Neural cell (in vitro differentiated cells): Measurements from ENCODE around the gene CCN2. TPM values are rescaled to one million over a fixed set of nuclear protein-coding genes. Genes with fewer than 3 reads are reported as not detected.
A peak's percentile ranks its signal among the peaks of the same experiment; 100 is the strongest.

Experiments used
- H2AFZ ChIP-seq: fragments of 200-600, 300-800 bp; sonication (generic), shearing (Covaris generic); 2 replicates; pipeline ENCODE4 v1.6.0; 2014; ENCODE audit warnings: low read depth, mild to moderate bottlenecking, antibody characterized with exemption, low read length, moderate library complexity
- H3F3A ChIP-seq: fragments of 200-600 bp; shearing (Covaris generic); 2 replicates; pipeline ENCODE4 v1.6.1; 2016; ENCODE audit warnings: mild to moderate bottlenecking, moderate library complexity, mixed read lengths, antibody characterized with exemption, low read length; ENCODE audit not compliant: insufficient read depth, poor library complexity, severe bottlenecking
- H3K27ac ChIP-seq: fragments of 200-600, 300-800 bp; sonication (generic), shearing (Covaris generic); 2 replicates; pipeline ENCODE4 v1.5.1; 2014; ENCODE audit warnings: mild to moderate bottlenecking, low read length, moderate library complexity
- H3K27me3 ChIP-seq: fragments of 300-800, 200-600 bp; sonication (generic), shearing (Covaris generic); 2 replicates; pipeline ENCODE4 v1.6.0; 2014; ENCODE audit warnings: mild to moderate bottlenecking, low read depth, low read length, moderate library complexity; ENCODE audit not compliant: insufficient read depth
- H3K36me3 ChIP-seq: fragments of 300-800, 200-600 bp; sonication (generic), shearing (Covaris generic); 2 replicates; pipeline ENCODE4 v1.5.1; 2014; ENCODE audit warnings: mild to moderate bottlenecking, antibody characterized with exemption, low read length, moderate library complexity; ENCODE audit not compliant: insufficient read depth
- H3K4me2 ChIP-seq: fragments of 300-800, 200-600 bp; sonication (generic), shearing (Covaris generic); 2 replicates; pipeline ENCODE4 v1.6.0; 2014; ENCODE audit warnings: mild to moderate bottlenecking, low read length
- H3K4me3 ChIP-seq: fragments of 300-800, 200-600 bp; sonication (generic), shearing (Covaris generic); 2 replicates; pipeline ENCODE4 v1.5.1; 2014; ENCODE audit warnings: mild to moderate bottlenecking, low read length, moderate library complexity
- H3K79me2 ChIP-seq: fragments of 200-600 bp; shearing (Covaris generic); replicated peaks from 2 replicates; pipeline ENCODE4 v1.6.0; 2014; ENCODE audit warnings: mild to moderate bottlenecking, low read length, moderate library complexity; ENCODE audit not compliant: insufficient read depth
- H3K9ac ChIP-seq: fragments of 300-800, 200-600 bp; sonication (generic), shearing (Covaris generic); 2 replicates; pipeline ENCODE4 v1.6.1; 2016; ENCODE audit warnings: mild to moderate bottlenecking, low read length, mixed read lengths
- H3K9me2 ChIP-seq: fragments of 200-600 bp; shearing (Covaris generic); 2 replicates; pipeline ENCODE4 v1.6.1; 2016; ENCODE audit warnings: mild to moderate bottlenecking, low read length, mixed read lengths; ENCODE audit not compliant: insufficient read depth
- H3K9me3 ChIP-seq: fragments of 200-600, 300-800 bp; sonication (generic), shearing (Covaris generic); 2 replicates; pipeline ENCODE4 v1.6.1; 2016; ENCODE audit warnings: mild to moderate bottlenecking, mixed run types, low read length, moderate library complexity, mixed read lengths
- H4K20me1 ChIP-seq: fragments of 200-600 bp; shearing (Covaris generic); 2 replicates; pipeline ENCODE4 v1.6.1; 2016; ENCODE audit warnings: mild to moderate bottlenecking, mixed run types; ENCODE audit not compliant: insufficient read depth
- CTCF ChIP-seq: fragments of 450-650 bp; IDR thresholded peaks from 2 replicates; pipeline ENCODE4 v1.5.1; 2014; ENCODE audit warnings: antibody characterized with exemption, mild to moderate bottlenecking, moderate library complexity; ENCODE audit not compliant: poor library complexity, severe bottlenecking
- EP300 ChIP-seq: fragments of 450-650 bp; conservative IDR thresholded peaks from 2 replicates; pipeline ENCODE4 v1.6.1; 2014; ENCODE audit warnings: antibody characterized with exemption, mild to moderate bottlenecking, moderate library complexity; ENCODE audit not compliant: poor library complexity, severe bottlenecking
- EZH2 ChIP-seq: fragments of 200-600, 300-800 bp; shearing (Covaris generic), sonication (generic); IDR thresholded peaks from 2 replicates; pipeline ENCODE4 v1.6.1; 2014; ENCODE audit warnings: antibody characterized with exemption, low read length, borderline replicate concordance, mild to moderate bottlenecking; ENCODE audit not compliant: insufficient read depth, poor library complexity, severe bottlenecking
- MXI1 ChIP-seq: fragments of 450-650 bp; conservative IDR thresholded peaks from 2 replicates; pipeline ENCODE4 v1.6.1; 2014; ENCODE audit warnings: antibody characterized with exemption, mild to moderate bottlenecking; ENCODE audit not compliant: poor library complexity, severe bottlenecking
- POLR2AphosphoS5 ChIP-seq: IDR thresholded peaks from 2 replicates; pipeline ENCODE4 v1.6.1; 2012
- RAD21 ChIP-seq: fragments of 450-650 bp; conservative IDR thresholded peaks from 2 replicates; pipeline ENCODE4 v1.6.1; 2014; ENCODE audit warnings: antibody characterized with exemption, mild to moderate bottlenecking, moderate library complexity
- REST ChIP-seq: IDR thresholded peaks from 2 replicates; pipeline ENCODE4 v1.6.1; 2012; ENCODE audit warnings: borderline replicate concordance
- SMC3 ChIP-seq: fragments of 450-650 bp; conservative IDR thresholded peaks from 2 replicates; pipeline ENCODE4 v1.6.1; 2014; ENCODE audit warnings: antibody characterized with exemption, mild to moderate bottlenecking, moderate library complexity; ENCODE audit not compliant: poor library complexity
- TAF1 ChIP-seq: IDR thresholded peaks from 2 replicates; pipeline ENCODE4 v1.6.1; 2012; ENCODE audit warnings: low read depth
- polyA plus RNA-seq: library from polyadenylated mRNA; depleted of rRNA; stranded (reverse); fragments of >200 nt; gene quantifications from 2 replicates; pipeline ENCODE4 v1.2.3, GENCODE V29; 2014

CCN2 gene
- polyA plus RNA-seq, 1 donor from 2014 or later, result 1.5 TPM

GRCh38 chr6:131911951-131912350 lies 39.2 kb downstream of the CCN2 start:
- no peak overlapping the region for H3K4me3 ChIP-seq
- H3K4me2 ChIP-seq, result no peak overlapping the region
- no peaks in the 10 kb centered on the region for H3K9me2 ChIP-seq
- no peaks in the 10 kb centered on the region for H4K20me1 ChIP-seq
- no peak overlapping the region for H3K27ac ChIP-seq
- no peak overlapping the region for H2AFZ ChIP-seq
- no peaks in the 10 kb centered on the region for H3K27me3 ChIP-seq
- TF ChIP-seq REST (no peak), POLR2AphosphoS5 (no peak), TAF1 (no peak), EZH2 (no peak)
- H3F3A ChIP-seq, result no peaks in the 10 kb centered on the region
- no peak overlapping the region for H3K9ac ChIP-seq
- no peaks in the 10 kb centered on the region for H3K79me2 ChIP-seq
- no peaks in the 10 kb centered on the region for H3K9me3 ChIP-seq
- no peaks in the 10 kb centered on the region for H3K36me3 ChIP-seq

- no peaks in the 10 kb centered on the region for H3K9me2 ChIP-seq
- no peak overlapping the region for H3K4me2 ChIP-seq
- H3K27ac ChIP-seq, result peak overlapping the region; percentile 20
- H3K9ac ChIP-seq, result no peak overlapping the region
- H3K4me3 ChIP-seq, result no peak overlapping the region
- H3K27me3 ChIP-seq, result no peaks in the 10 kb centered on the region
- TF ChIP-seq REST, result no peak
- TF ChIP-seq TAF1, result no peak
- no peak for TF ChIP-seq POLR2AphosphoS5
- no peak for TF ChIP-seq CTCF
- TF ChIP-seq RAD21, result no peak
- TF ChIP-seq EP300, result no peak
- no peak for TF ChIP-seq EZH2
- no peak for TF ChIP-seq MXI1
- TF ChIP-seq SMC3, result no peak
- no peaks in the 10 kb centered on the region for H3K79me2 ChIP-seq
- no peaks in the 10 kb centered on the region for H3F3A ChIP-seq
- H3K9me3 ChIP-seq, result no peaks in the 10 kb centered on the region
- H4K20me1 ChIP-seq, result no peaks in the 10 kb centered on the region
- H3K36me3 ChIP-seq, result no peaks in the 10 kb centered on the region
- no peak overlapping the region for H2AFZ ChIP-seq
Measured at GRCh38 chr6:131910956-131911355, 40.2 kb downstream of the CCN2 start.
